Stimulated activated CD4-positive, alpha-beta T cell treated with anti-CD3 and anti-CD28 coated beads, Interleukin-12 subunit alpha, Interleukin-12 subunit beta, amount 100 ng/mL, for 24 hours (primary cell): ENCODE data around the gene ZFP92.
"Not testable (repeated sequence)": the region's sequence is repeated elsewhere in the genome, so short reads cannot be mapped to it uniquely, and the experiment has no call there.

Experiments used
- DNase-seq, 2 experiments: peaks; one replicate each; pipeline ENCODE4 v3.0.0-alpha.2; 2020; ENCODE audit warnings: low read depth in 2 of 2

ZFP92 gene, protein sequence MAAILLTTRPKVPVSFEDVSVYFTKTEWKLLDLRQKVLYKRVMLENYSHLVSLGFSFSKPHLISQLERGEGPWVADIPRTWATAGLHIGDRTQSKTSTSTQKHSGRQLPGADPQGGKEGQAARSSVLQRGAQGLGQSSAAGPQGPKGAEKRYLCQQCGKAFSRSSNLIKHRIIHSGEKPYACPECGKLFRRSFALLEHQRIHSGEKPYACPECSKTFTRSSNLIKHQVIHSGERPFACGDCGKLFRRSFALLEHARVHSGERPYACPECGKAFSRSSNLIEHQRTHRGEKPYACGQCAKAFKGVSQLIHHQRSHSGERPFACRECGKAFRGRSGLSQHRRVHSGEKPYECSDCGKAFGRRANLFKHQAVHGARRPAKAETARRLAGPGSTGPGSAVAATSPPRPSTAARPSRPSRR

DNA sequence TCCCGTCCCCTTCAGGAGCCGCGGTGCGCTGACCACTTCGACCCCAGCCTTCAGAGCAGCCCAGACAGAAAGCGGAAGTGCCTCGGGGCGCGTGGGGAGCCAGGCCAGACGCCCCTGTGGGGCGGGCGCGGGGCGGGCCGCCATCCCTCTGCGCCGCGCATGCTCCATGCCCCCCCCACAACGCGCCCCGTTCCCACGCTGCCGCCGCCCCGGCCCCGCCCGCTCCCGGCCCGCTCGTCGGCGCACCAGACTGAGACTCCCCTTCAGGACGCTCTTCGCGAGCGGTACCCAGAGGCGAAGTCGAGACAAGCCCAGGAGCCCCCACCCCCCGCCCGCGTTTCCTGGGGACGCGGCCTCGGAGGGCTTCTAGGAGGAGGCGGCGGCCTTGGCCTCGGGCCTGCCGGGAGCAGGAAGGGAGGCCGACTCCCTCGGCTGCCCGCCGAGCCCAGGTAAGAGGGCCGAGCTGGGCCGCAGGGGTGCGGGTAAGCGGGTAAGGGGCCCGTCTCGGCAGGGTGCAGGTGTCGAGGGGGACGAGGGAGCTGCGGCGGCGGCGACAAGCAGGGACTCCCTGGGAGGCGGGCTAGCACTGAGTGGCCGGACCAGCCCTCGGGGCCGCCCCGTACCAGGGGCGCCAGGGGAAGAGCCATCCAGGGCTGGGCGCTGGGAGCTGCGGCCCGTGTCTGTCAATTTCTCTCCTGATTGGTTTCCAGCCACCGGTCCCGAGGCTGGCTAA, at the start of gene ZFP92:
TSS of gene ZFP92 (plus strand) at position 218 of the 733 bp plus-strand sequence. CDS start 6,851 bp downstream, outside the sequence.
- DNase-seq: peak in 1 of 2 experiments; percentile 17

DNA sequence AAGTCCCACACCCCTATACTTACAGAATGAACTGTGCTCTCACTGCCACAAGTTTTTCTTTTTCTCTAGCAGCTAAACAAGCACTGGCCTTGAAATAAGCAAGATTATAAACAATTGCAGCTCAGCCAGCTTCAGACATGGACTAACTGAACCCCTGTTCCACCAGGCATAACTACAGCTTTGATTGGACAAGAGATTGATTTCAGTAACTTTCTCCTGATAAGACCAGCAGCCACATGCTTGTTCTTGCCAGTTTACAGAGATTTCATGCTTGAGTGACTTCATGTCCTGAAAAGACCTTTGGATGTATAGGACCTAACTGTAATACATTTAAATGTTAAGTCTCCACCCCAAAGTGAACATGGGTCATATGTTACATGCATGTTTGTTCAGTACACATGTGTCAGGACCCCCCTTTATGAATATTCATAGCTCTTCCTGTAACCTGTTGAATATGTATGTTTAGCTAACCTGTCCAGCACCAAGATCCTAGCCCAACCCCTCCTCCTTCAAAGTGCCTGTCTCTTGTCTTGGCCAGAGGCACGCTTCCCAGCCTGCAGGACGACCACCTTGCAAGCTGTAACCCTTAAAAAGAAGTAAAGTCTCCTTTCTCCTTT, 49.4 kb upstream of the ZFP92 start:
- DNase-seq: no peak

DNA sequence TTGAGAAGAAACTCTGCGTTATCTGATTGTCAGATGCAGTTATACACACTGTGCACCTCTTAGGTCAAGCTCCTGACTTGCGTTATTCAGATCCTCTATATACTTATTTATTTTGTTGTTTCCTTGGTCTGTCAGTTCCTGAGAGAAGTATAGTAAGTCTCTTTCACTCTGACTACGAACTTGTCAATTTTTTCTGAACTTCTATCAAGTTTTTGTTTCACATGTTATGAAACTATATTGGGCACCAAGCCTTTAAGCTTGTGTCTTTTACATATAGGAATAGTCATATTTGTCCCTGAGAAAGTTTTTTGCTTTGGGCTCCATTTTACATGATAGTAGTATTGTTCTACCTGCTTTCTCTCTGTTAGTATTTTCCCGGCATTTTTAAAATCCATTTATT, 45.6 kb upstream of the ZFP92 start:
- DNase-seq: no peak

DNA sequence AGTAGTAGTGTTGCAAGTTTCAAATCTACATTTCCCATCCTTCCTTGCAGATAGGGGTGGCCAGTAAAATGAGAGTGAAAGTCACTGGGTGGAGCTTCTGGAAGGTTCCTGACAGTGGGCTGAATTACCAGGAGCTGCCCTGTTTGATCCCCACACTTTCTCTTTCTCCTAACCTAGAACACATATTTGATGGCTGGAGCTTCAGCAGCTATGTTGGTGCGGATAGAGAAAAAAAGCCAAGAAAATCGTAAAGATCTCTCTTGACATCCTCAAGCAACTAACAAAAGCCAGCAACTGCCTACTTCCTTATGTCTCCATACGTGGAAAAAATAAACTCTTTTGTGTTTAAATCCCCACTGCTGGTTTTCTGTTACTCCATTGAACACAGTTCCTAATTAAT, 45.2 kb upstream of the ZFP92 start:
- DNase-seq: no peak

DNA sequence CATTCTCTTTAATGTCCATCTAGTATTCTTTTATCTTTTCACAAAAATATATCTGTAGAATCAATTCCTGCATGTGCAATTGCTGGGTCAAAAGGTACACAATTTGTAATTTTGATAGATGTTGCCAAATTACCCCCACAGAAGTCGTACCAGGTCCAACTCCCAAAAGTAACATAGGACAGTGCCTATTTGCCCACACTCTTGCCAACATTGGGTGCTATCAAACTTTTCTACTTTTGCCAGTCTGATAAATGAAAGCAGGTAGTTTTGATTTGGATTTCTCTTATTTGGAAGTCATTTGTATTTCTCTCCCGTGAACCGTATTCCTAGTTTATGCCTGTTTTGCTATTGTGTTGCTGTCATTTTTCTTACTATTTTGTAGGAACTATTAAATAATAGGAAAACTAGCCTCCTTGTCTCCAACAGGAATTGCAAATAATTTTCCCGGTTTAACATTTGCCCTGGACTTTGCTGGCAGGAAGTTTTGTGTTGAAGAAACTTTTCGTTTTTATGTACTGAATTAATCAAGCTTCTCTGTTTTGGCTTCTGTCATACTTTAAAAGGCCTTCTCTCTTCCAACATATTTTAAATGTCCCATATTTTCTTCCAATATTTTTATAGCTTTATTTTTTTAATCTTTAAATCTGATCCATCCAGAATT, 44.3 kb upstream of the ZFP92 start:
- no peak for DNase-seq

DNA sequence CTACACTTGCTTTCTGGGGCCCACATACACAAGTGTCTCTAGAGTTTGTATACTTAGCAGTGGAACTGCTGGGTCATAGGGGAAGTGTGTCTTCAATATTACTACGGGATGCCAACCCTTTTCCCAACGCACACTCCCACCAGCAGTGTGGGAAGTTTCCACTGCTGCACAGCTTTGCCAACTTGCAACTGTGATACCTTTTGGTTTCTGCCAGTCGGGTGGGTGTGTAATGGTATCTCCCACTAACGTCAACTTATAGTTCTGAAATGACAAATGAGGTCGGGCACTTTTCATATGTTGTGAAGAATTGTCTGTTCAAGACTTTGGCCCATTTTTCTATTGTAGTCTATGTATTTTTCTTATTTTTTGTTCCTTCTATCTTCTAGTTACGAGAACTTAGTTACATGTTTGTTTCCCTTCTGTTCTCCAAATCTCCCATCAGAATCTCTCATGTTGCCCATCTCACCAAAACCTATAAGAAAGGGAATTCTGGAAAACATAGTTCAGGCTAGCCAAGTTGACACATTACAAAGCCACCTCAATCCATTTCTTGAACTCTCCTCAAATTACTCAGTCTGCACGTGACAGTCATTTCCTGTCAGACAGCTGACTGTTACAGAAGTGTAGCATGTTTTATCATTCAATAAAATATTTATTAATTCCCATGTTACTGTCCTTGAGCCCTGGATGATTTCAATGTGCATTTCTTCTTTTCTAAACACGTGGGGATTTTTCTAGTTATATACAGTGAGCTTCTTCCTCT, 40.8 kb upstream of the ZFP92 start:
- no peak for DNase-seq

DNA sequence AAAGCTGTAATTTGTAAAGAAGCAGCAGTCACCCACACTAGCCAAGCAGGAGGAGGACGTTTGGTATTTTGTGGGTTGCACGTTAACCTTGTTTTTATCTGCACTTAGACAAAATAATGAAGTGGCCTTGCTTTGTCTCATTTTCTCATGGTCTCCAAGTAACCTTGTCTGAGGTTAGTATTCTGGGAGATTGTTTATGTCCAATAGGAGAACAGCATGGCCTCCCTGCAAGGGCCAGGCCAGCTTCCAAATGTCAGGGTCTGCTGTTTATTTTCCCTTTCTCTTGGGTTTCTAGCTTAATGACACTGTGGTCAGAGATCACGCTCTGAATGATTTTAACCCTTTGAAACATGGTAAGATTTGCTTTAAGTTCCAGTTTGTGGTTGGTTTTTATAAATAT, 40.0 kb upstream of the ZFP92 start:
- no peak for DNase-seq

DNA sequence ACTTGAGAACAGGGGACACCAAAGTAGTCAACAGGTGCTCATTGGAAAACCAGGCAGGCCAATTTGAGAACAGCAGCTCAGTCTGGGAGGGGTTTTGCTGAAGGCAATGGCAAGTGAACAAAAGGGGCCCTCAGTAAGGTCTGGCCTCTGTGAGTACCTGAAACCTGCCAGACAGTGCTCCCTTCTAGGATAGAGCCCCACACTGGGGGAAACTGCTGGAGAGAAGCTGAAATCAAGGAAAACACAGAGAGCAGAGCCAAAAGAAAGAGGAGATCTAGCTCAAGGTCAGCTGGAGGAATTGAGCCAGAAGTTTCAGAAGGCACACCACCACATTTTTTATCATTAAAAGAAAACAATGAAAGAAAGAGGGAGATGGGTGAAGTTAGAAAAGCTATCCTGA, 38.3 kb upstream of the ZFP92 start:
- DNase-seq: no peak

DNA sequence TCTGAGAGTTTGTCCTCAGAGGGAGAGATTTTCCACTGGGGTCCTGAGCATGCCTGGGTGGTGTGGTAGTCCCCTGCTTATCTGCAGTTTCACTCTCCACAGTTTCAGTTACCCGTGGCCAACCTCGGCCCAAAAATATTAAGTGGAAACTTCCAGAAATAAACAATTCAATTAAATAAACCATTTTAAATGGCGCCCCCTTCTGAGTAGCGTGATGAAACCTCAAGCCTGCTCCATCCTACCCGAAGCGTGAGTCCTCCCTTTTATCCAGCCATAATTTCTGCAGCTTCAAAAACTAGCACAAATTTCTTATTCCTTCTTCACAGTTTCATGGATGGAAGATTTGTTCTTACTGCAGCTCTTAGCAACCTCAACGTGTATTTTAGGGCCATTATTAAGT, 36.8 kb upstream of the ZFP92 start:
- DNase-seq: no peak

DNA sequence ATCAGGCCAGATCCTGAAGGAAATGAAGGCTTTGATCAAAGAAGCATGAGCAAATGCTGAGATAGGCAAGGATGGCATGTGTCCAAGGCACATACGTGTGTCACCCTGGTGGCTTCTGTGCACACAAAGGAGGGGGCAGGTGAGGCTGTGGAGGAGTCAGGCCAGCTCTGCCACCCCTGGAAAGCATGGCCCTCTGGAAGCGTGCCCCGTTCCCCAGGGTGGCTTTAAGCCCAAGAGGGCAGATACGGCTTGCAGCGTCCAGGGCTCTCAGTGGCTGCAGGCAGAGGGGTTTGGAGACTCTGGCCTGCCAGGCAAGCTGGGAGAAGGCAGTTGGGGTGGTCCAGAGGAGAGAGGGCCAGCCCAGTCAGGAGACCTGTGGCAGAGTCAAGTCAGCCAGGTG, 35.7 kb upstream of the ZFP92 start:
- no peak for DNase-seq

DNA sequence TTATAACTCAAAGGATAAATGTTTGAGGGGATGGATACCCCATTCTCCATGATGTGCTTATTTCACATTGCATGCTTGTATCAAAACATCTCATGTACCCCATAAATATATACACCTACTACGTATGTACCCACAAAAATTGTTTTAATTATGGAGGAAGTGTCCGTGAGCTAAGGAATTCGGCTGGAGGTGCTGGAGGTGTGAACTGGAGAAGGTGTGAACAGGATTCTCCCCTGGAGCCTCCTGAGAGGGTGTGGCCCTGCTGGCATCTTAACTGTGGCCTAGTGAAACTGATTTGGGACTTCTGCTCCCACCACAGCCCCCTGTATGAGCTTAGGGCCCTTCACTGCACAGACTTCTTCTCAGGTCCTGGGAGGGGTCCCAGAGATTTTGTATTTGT, 33.5 kb upstream of the ZFP92 start:
- no peak for DNase-seq

DNA sequence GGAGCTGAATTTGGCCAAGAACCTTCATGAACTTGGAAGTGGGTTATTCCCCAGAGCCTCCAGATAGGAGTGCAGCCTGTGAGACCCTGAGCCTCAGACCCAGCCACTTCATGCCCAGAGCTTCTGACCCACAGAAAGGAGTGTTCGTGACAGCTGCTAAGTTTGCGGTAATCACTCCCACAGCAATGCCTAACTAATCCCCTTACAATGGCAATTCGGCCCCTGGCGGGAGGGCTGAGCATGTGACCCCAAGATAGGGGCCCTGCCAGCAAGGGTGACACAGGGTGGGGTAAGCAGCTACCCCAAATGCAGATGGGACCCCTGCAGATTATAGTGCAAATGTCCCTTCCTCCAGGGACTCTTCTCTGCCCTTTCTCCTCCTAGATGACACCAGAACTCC, 32.7 kb upstream of the ZFP92 start:
- DNase-seq: no peak

DNA sequence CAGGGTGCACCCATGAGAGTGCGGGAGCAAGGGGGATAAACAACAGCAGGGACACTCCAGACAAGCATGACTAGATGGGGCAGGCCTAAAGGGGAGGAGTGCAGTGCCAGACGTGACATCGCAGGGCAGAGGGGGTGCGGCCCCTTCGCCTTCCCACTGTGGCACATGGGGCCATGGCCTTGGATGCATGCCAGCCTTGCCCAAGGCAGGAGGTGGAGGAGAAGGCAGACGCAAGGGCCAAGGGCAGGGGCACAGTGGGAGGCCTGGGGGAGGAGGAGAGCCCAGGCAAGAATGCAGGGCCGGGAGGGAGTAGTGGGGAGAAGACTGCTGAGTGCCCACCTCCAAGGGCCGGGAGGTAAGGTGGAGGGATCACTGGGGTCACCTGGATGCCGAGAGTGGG, 31.8 kb upstream of the ZFP92 start:
- no peak for DNase-seq

DNA sequence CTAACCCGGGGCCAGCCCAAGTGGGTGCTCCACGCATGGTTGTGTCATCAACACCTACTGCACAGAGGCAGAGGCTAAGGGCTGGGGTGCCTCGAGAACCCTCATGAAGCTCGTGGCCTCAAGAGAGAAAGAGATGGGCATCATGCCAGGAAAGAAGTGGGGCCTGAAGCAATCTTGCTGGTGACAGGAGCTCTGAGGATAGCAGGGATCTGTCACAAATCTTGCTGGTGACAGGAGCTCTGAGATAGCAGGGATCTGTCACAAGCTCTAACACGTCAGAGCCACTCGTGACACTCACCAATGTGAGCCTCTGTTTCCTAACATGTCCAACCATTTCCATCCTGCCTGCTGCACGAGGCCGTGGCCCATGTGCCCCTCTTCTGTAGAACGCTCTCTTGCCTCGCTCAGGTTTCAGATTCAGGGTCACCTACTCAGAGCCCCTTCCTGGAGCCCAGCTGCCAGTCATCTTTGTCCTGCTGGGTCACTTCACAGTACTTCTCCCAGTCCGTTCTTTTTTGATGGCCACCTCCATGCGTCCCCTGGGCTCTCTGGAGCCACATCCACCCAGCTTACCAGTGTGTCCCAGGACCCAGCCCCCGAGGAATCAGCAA, 31.2 kb upstream of the ZFP92 start:
- DNase-seq: no peak

DNA sequence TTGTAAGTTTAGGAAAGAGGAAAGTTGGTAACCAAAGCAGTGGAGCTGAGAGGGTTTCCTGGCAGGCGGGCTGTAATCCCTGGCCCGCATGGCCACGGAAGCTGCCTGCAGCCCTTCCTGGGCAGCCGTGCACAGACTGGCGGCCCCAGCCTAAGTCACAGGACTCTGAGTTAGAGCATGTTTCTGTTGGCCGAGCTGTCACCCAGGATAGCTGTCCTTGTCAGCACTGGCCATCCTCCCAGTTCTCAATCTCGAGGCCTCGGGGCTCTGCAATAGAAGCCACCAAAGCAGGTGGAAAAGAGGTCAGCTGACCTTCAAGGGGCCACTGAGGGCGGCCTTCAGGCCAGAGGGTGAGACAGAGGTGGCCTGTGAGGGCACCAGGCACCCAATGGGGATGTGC, 30.6 kb upstream of the ZFP92 start:
- DNase-seq: no peak

DNA sequence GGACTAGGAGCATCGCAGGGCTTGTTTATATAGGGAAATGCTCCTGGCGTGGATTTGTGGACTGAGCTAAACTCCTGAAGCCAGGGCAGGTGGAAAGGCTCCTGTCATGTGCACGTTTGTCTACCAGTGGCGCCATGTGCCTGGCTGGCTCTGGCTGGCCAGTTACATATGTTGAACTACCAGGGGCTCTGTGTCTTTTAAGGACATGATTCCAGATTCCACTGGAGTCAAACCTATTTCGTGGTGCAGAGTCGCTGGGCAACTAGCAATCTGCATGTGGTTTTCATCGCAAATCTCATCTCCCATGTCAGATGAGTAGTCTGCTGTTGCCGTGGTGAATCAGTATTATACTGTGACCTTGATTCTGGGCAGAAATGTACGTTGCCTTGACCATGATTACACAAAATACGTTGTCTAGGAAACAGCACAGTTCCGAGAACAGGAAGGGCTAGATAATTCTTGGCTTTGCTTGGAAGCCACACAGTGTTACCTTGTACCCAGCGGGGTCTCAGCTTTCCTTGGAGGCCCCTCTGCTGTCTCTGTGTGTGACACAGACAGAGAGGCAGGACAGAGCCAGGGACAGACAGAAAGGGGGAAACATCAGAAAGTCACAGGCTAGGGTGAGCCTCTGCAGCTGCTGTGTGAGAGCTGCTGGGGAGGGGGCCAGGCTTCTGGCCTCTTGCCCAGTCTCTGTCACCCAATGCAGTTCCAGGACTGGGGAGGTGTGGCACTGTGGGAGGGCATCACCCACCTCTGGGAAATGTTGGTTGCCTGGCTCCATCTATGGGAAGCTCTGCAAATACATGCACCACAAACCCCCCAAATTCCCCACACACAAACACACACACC, 29.4 kb upstream of the ZFP92 start:
- no peak for DNase-seq

DNA sequence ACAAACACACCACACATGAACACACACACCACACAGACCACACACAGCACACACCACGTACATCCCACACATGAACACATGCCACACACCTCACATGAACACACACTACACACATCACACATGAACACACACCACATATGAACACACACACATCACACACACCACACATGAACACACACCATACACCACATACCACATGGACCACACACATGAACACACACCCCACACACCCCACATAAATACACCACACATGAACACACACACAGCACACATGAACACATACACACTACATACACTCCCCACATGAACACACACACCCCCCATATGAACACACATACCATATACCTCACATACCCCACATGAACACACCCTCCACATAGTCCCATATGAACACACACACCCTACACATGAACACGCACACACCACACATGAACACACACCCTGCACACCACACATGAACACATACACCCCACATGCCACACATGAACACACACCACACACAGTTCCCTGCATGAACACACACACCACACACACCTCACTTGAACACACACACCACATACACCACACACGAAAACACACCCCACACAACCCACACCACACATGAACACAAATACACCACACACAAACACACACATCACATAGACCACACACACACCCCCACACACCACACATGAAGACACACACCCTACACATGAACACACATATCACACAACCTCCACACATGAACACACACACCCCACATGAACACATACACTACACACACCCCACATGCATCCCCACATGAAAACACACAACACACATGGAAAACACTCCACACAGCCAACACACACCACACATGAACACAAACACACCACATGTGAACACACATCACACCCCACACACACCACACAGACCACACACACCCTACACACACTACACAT, 28.4 kb upstream of the ZFP92 start:
- no peak for DNase-seq

DNA sequence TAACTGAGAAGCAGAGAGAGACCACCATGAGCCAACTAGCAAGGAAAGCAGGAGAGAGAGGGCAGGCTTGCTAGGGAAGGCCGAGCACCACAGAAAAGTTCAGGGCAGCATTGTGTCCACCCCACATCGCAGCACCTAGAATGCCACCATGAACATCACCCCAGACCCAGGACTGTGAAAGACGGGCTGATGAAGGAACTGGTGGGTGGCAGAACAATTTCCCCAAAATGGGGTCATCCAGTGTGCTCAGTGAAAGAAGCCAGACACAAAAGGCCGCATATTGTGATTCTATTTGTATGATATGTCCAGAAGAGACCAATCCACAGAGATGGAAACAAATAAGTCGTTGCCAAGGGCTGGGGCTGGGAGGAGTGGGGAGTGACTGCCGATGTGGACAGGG, 26.9 kb upstream of the ZFP92 start:
- DNase-seq: no peak

DNA sequence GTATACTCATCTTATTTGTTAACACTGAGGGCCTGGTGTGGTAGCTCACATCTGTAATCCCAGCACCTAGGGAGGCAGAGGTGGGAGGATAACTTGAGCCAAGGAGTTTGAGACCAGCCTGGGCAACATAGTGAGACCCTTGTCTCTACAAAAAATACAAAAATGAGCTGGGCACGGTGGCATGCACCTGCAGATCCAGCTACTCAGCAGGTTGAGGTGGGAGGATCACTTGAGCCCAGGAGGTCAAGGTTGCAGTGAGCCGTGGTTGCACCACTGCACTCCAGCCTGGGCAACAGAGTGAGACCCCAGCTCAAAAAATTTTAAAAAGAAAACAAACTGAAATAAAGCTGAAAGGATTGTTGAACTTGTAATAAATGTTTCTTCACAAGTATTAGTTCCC, 26.3 kb upstream of the ZFP92 start:
- not testable (repeated sequence) for DNase-seq
